Esophagus muscularis mucosa (tissue), 4 donors: ENCODE data around the gene GPSM1. TPM values are rescaled to one million over a fixed set of nuclear protein-coding genes. Genes with fewer than 3 reads are reported as not detected.

Source experiments
- DNase-seq: peaks from one replicate; pipeline ENCODE4 v3.0.0-alpha.2; 2017; ENCODE audit errors: extremely low spot score
- H3K27ac ChIP-seq, 4 donors: fragments of 200-600 bp; sonication (generic); replicated peaks in 1 of 4; 1 replicate in 3 of 4; 2 replicates in 1 of 4; pipeline ENCODE4 v1.5.1; 2016 to 2019; ENCODE audit warnings: mild to moderate bottlenecking in 1 of 4
- H3K27me3 ChIP-seq, 4 donors: fragments of 200-600 bp; sonication (generic); one replicate each; pipeline versions ENCODE4 v1.5.1 to v1.6.0; 2016 to 2019
- H3K36me3 ChIP-seq, 4 donors: fragments of 200-600 bp; sonication (generic); one replicate each; pipeline ENCODE4 v1.5.1; 2016 to 2019
- H3K4me1 ChIP-seq, 4 donors: fragments of 200-600 bp; sonication (generic); one replicate each; pipeline ENCODE4 v1.5.1; 2016 to 2019
- H3K4me3 ChIP-seq, 4 donors: fragments of 200-600 bp; sonication (generic); 1 replicate in 2 of 4; 2 replicates in 2 of 4; pipeline ENCODE4 v1.5.1; 2016 to 2019; ENCODE audit warnings: mild to moderate bottlenecking in 4 of 4, moderate library complexity in 1 of 4
- H3K9me3 ChIP-seq, 4 donors: fragments of 200-600 bp; sonication (generic); 1 replicate in 3 of 4; 2 replicates in 1 of 4; pipeline ENCODE4 v1.5.1; 2016 to 2019
- CTCF ChIP-seq, 3 experiments: fragments of 200-600 bp in 2 of 3; fragments of 450-650 bp in 1 of 3; sonication (generic) in 2 of 3; IDR thresholded peaks; one replicate each; pipeline ENCODE4 v1.5.1; 2017 to 2019; ENCODE audit warnings: antibody characterized with exemption in 3 of 3, mild to moderate bottlenecking in 2 of 3, moderate library complexity in 1 of 3
- EP300 ChIP-seq: sonication (generic); formaldehyde crosslinking; IDR thresholded peaks from one replicate; pipeline ENCODE4 v1.6.1; 2017; ENCODE audit warnings: antibody characterized with exemption
- POLR2A ChIP-seq: fragments of 450-650 bp; IDR thresholded peaks from one replicate; pipeline ENCODE4 v1.6.1; 2017; ENCODE audit warnings: antibody characterized with exemption, moderate library complexity, mild to moderate bottlenecking, low read depth
- POLR2AphosphoS5 ChIP-seq, 2 donors: sonication (generic); formaldehyde crosslinking; IDR thresholded peaks; one replicate each; pipeline ENCODE4 v1.6.1; 2017; ENCODE audit warnings: antibody characterized with exemption in 2 of 2
- WGBS: methylation state at CpG from one replicate; pipeline ENCODE4 v1.1.5; 2018; 5-methylcytosine and 5-hydroxymethylcytosine counted together
- intact Hi-C: fragments of 100-400 bp; cut with DNase I; formaldehyde crosslinking; loops from one replicate; pipeline ENCODE4 v1.15.1; 2023
- total RNA-seq, 4 donors: library from RNA; depleted of rRNA; stranded (reverse); fragments of >200 nt; gene quantifications; one replicate each; pipeline versions ENCODE4 v1.1.0 to v1.2.1, GENCODE V29; 2016

Gene GPSM1
- total RNA-seq, 4 donors from 2014 or later = 8.3 to 18.5 (median 16.3) TPM

GRCh38 chr9:136309101-136309801 is 18.1 kb upstream of the GPSM1 start:
- 59% methylated on average over 11 of the region's 22 CpGs for WGBS

GRCh38 chr9:136309806-136310220 is 17.5 kb upstream of the GPSM1 start:
- H3K36me3 ChIP-seq = no peaks in the 10 kb centered on the region
- peaks cover 0 to 63% (median 6%) of the 10 kb centered on the region in 4 donors for H3K27me3 ChIP-seq
- intact Hi-C loops = no loop called here
- TF ChIP-seq POLR2AphosphoS5 (IDR thresholded peaks at IDR 0.05) (no peak), POLR2A (no peak), EP300 (no peak), CTCF (IDR thresholded peaks at IDR 0.05) (no peak)
- WGBS = 84% methylated on average over 5 of the region's 5 CpGs
- peaks cover 0 to 5% (median 3%) of the 10 kb centered on the region in 4 donors for H3K9me3 ChIP-seq
- H3K4me3 ChIP-seq = no peak overlapping the region
- no peak for DNase-seq
- H3K27ac ChIP-seq = no peak overlapping the region
- no peaks in the 10 kb centered on the region for H3K4me1 ChIP-seq

More at GRCh38 chr9:136309101-136309801, 18.1 kb upstream of the GPSM1 start:
- no peak overlapping the region for H3K4me3 ChIP-seq
- no peak for DNase-seq
- H3K27ac ChIP-seq = no peak overlapping the region
- peaks cover 0 to 68% (median 6%) of the 10 kb centered on the region in 4 donors for H3K27me3 ChIP-seq
- no peaks in the 10 kb centered on the region for H3K9me3 ChIP-seq
- TF ChIP-seq EP300 (no peak), CTCF (IDR thresholded peaks at IDR 0.05) (no peak), POLR2AphosphoS5 (IDR thresholded peaks at IDR 0.05) (no peak), POLR2A (no peak)
- intact Hi-C loops = no loop called here
- no peaks in the 10 kb centered on the region for H3K36me3 ChIP-seq
- H3K4me1 ChIP-seq = no peaks in the 10 kb centered on the region

- Histone ChIP-seq H3K36me3 (no peaks in the 10 kb centered on the region), H3K27me3 (peaks cover 0 to 56% (median 6%) of the 10 kb centered on the region in 4 donors), H3K4me3 (no peak overlapping the region), H3K9me3 (peaks cover 0 to 11% (median 8%) of the 10 kb centered on the region in 4 donors), H3K27ac (no peak overlapping the region), H3K4me1 (no peaks in the 10 kb centered on the region)
- WGBS = 68% methylated on average over 24 of the region's 28 CpGs
- DNase-seq = no peak
- TF ChIP-seq CTCF (IDR thresholded peaks at IDR 0.05) = no peak
- TF ChIP-seq POLR2AphosphoS5 (IDR thresholded peaks at IDR 0.05) = no peak
- TF ChIP-seq POLR2A = no peak
- no peak for TF ChIP-seq EP300
- intact Hi-C loops = no loop called here
These were observed 16.9 kb upstream of the GPSM1 start for GRCh38 chr9:136310273-136311030.

- Histone ChIP-seq H3K9me3 (peaks cover 0 to 13% (median 8%) of the 10 kb centered on the region in 4 donors), H3K36me3 (no peaks in the 10 kb centered on the region), H3K4me1 (no peaks in the 10 kb centered on the region), H3K27ac (no peak overlapping the region), H3K27me3 (peaks cover 0 to 48% (median 6%) of the 10 kb centered on the region in 4 donors), H3K4me3 (no peak overlapping the region)
- no peak for DNase-seq
- intact Hi-C loops = no loop called here
- WGBS = no CpG with 5 or more reads among the region's 23 CpGs
- TF ChIP-seq POLR2AphosphoS5 (IDR thresholded peaks at IDR 0.05) = no peak
- no peak for TF ChIP-seq POLR2A
- TF ChIP-seq EP300 = no peak
- TF ChIP-seq CTCF (IDR thresholded peaks at IDR 0.05) = no peak
These were observed 16.0 kb upstream of the GPSM1 start for GRCh38 chr9:136311051-136312008.
